ENCODE data around the gene TMEM31.

TMEM31 gene

GRCh38 chrX:103687073-103687695, 23.5 kb upstream of the TMEM31 start:
- peak overlapping the region; percentile 91 for H3K9ac ChIP-seq (ENCODE audit: low read depth, low read length)
- H3K27me3 ChIP-seq (ENCODE audit: control insufficient read depth, insufficient read depth, low read length) = peaks cover 3% of the 10 kb centered on the region
- H3K36me3 ChIP-seq (ENCODE audit: insufficient read depth, low read length) = peaks cover 23% of the 10 kb centered on the region
- peak overlapping the region; percentile 85 for H3K4me2 ChIP-seq (ENCODE audit: low read length)
- H3K4me3 ChIP-seq (ENCODE audit: low read length) = peak overlapping the region; percentile 83
- H3K9me3 ChIP-seq (replicated peaks; ENCODE audit: low read length) = no peaks in the 10 kb centered on the region
- peaks cover 15% of the 10 kb centered on the region for H3K4me1 ChIP-seq (ENCODE audit: control insufficient read depth, insufficient read depth, low read length)

GRCh38 chrX:103687696-103688201, 23.0 kb upstream of the TMEM31 start:
- Histone ChIP-seq H3K9ac (ENCODE audit: low read depth, low read length) (peak overlapping the region; percentile 91), H3K9me3 (replicated peaks; ENCODE audit: low read length) (no peaks in the 10 kb centered on the region), H3K27me3 (ENCODE audit: control insufficient read depth, insufficient read depth, low read length) (peaks cover 3% of the 10 kb centered on the region), H3K36me3 (ENCODE audit: insufficient read depth, low read length) (peaks cover 18% of the 10 kb centered on the region), H3K4me2 (ENCODE audit: low read length) (peak overlapping the region; percentile 85), H3K4me3 (ENCODE audit: low read length) (peak overlapping the region; percentile 83), H3K4me1 (ENCODE audit: control insufficient read depth, insufficient read depth, low read length) (peaks cover 12% of the 10 kb centered on the region)

GRCh38 chrX:103688946-103689345, 21.8 kb upstream of the TMEM31 start:
- peaks cover 3% of the 10 kb centered on the region for H3K27me3 ChIP-seq (ENCODE audit: control insufficient read depth, insufficient read depth, low read length)
- H3K4me2 ChIP-seq (ENCODE audit: low read length) = peak overlapping the region; percentile 85
- peaks cover 13% of the 10 kb centered on the region for H3K36me3 ChIP-seq (ENCODE audit: insufficient read depth, low read length)
- H3K9ac ChIP-seq (ENCODE audit: low read depth, low read length) = peak overlapping the region; percentile 91
- H3K9me3 ChIP-seq (replicated peaks; ENCODE audit: low read length) = no peaks in the 10 kb centered on the region
- peaks cover 8% of the 10 kb centered on the region for H3K4me1 ChIP-seq (ENCODE audit: control insufficient read depth, insufficient read depth, low read length)
- no peak overlapping the region for H3K4me3 ChIP-seq (ENCODE audit: low read length)

GRCh38 chrX:103691059-103691458, 19.6 kb upstream of the TMEM31 start:
- Histone ChIP-seq H3K27me3 (ENCODE audit: control insufficient read depth, insufficient read depth, low read length) (no peaks in the 10 kb centered on the region), H3K36me3 (ENCODE audit: insufficient read depth, low read length) (no peaks in the 10 kb centered on the region), H3K9ac (ENCODE audit: low read depth, low read length) (no peak overlapping the region), H3K4me2 (ENCODE audit: low read length) (no peak overlapping the region), H3K9me3 (replicated peaks; ENCODE audit: low read length) (no peaks in the 10 kb centered on the region), H3K4me1 (ENCODE audit: control insufficient read depth, insufficient read depth, low read length) (peaks cover 7% of the 10 kb centered on the region), H3K4me3 (ENCODE audit: low read length) (no peak overlapping the region)

- peaks cover 5% of the 10 kb centered on the region for H3K27me3 ChIP-seq (ENCODE audit: control insufficient read depth, insufficient read depth, low read length)
- H3K9ac ChIP-seq (ENCODE audit: low read depth, low read length) = no peak overlapping the region
- H3K9me3 ChIP-seq (replicated peaks; ENCODE audit: low read length) = no peaks in the 10 kb centered on the region
- no peaks in the 10 kb centered on the region for H3K4me1 ChIP-seq (ENCODE audit: control insufficient read depth, insufficient read depth, low read length)
- H3K4me2 ChIP-seq (ENCODE audit: low read length) = no peak overlapping the region
- no peak overlapping the region for H3K4me3 ChIP-seq (ENCODE audit: low read length)
- no peaks in the 10 kb centered on the region for H3K36me3 ChIP-seq (ENCODE audit: insufficient read depth, low read length)
These were observed 13.0 kb upstream of the TMEM31 start for GRCh38 chrX:103697687-103698086.

GRCh38 chrX:103699243-103699642, 11.5 kb upstream of the TMEM31 start:
- Histone ChIP-seq H3K9me3 (replicated peaks; ENCODE audit: low read length) (no peaks in the 10 kb centered on the region), H3K9ac (ENCODE audit: low read depth, low read length) (no peak overlapping the region), H3K36me3 (ENCODE audit: insufficient read depth, low read length) (no peaks in the 10 kb centered on the region), H3K4me1 (ENCODE audit: control insufficient read depth, insufficient read depth, low read length) (no peaks in the 10 kb centered on the region), H3K4me3 (ENCODE audit: low read length) (no peak overlapping the region), H3K4me2 (ENCODE audit: low read length) (no peak overlapping the region), H3K27me3 (ENCODE audit: control insufficient read depth, insufficient read depth, low read length) (peaks cover 16% of the 10 kb centered on the region)

- no peaks in the 10 kb centered on the region for H3K9me3 ChIP-seq (replicated peaks; ENCODE audit: low read length)
- peaks cover 27% of the 10 kb centered on the region for H3K27me3 ChIP-seq (ENCODE audit: control insufficient read depth, insufficient read depth, low read length)
- no peaks in the 10 kb centered on the region for H3K36me3 ChIP-seq (ENCODE audit: insufficient read depth, low read length)
- no peaks in the 10 kb centered on the region for H3K4me1 ChIP-seq (ENCODE audit: control insufficient read depth, insufficient read depth, low read length)
- H3K9ac ChIP-seq (ENCODE audit: low read depth, low read length) = no peak overlapping the region
- no peak overlapping the region for H3K4me2 ChIP-seq (ENCODE audit: low read length)
- no peak overlapping the region for H3K4me3 ChIP-seq (ENCODE audit: low read length)
These were observed 5.8 kb upstream of the TMEM31 start for GRCh38 chrX:103704863-103705262.

- Histone ChIP-seq H3K9ac (ENCODE audit: low read depth, low read length) (peak overlapping the region; percentile 42), H3K4me3 (ENCODE audit: low read length) (no peak overlapping the region), H3K4me1 (ENCODE audit: control insufficient read depth, insufficient read depth, low read length) (peaks cover 18% of the 10 kb centered on the region), H3K9me3 (replicated peaks; ENCODE audit: low read length) (no peaks in the 10 kb centered on the region), H3K36me3 (ENCODE audit: insufficient read depth, low read length) (no peaks in the 10 kb centered on the region), H3K4me2 (ENCODE audit: low read length) (peak overlapping the region; percentile 9), H3K27me3 (ENCODE audit: control insufficient read depth, insufficient read depth, low read length) (peaks cover 3% of the 10 kb centered on the region)
These were observed 6.3 kb downstream of the TMEM31 start for GRCh38 chrX:103716962-103717361.

GRCh38 chrX:103718120-103718519, 7.4 kb downstream of the TMEM31 start:
- Histone ChIP-seq H3K4me3 (ENCODE audit: low read length) (no peak overlapping the region), H3K9me3 (replicated peaks; ENCODE audit: low read length) (no peaks in the 10 kb centered on the region), H3K4me2 (ENCODE audit: low read length) (no peak overlapping the region), H3K27me3 (ENCODE audit: control insufficient read depth, insufficient read depth, low read length) (peaks cover 5% of the 10 kb centered on the region), H3K4me1 (ENCODE audit: control insufficient read depth, insufficient read depth, low read length) (peaks cover 21% of the 10 kb centered on the region), H3K36me3 (ENCODE audit: insufficient read depth, low read length) (no peaks in the 10 kb centered on the region), H3K9ac (ENCODE audit: low read depth, low read length) (no peak overlapping the region)

- Histone ChIP-seq H3K9ac (ENCODE audit: low read depth, low read length) (no peak overlapping the region), H3K9me3 (replicated peaks; ENCODE audit: low read length) (no peaks in the 10 kb centered on the region), H3K36me3 (ENCODE audit: insufficient read depth, low read length) (no peaks in the 10 kb centered on the region), H3K4me3 (ENCODE audit: low read length) (no peak overlapping the region), H3K4me1 (ENCODE audit: control insufficient read depth, insufficient read depth, low read length) (peaks cover 10% of the 10 kb centered on the region), H3K4me2 (ENCODE audit: low read length) (no peak overlapping the region), H3K27me3 (ENCODE audit: control insufficient read depth, insufficient read depth, low read length) (peaks cover 15% of the 10 kb centered on the region)
These were observed 11.8 kb downstream of the TMEM31 start for GRCh38 chrX:103722505-103722904.

GRCh38 chrX:103726477-103726876, 15.8 kb downstream of the TMEM31 start:
- Histone ChIP-seq H3K9ac (ENCODE audit: low read depth, low read length) (no peak overlapping the region), H3K27me3 (ENCODE audit: control insufficient read depth, insufficient read depth, low read length) (peaks cover 20% of the 10 kb centered on the region), H3K9me3 (replicated peaks; ENCODE audit: low read length) (no peaks in the 10 kb centered on the region), H3K4me2 (ENCODE audit: low read length) (no peak overlapping the region), H3K4me3 (ENCODE audit: low read length) (no peak overlapping the region), H3K4me1 (ENCODE audit: control insufficient read depth, insufficient read depth, low read length) (peaks cover 21% of the 10 kb centered on the region), H3K36me3 (ENCODE audit: insufficient read depth, low read length) (no peaks in the 10 kb centered on the region)

- peaks cover 16% of the 10 kb centered on the region for H3K27me3 ChIP-seq (ENCODE audit: control insufficient read depth, insufficient read depth, low read length)
- H3K4me1 ChIP-seq (ENCODE audit: control insufficient read depth, insufficient read depth, low read length) = peaks cover 27% of the 10 kb centered on the region
- H3K36me3 ChIP-seq (ENCODE audit: insufficient read depth, low read length) = no peaks in the 10 kb centered on the region
- H3K4me2 ChIP-seq (ENCODE audit: low read length) = no peak overlapping the region
- H3K9me3 ChIP-seq (replicated peaks; ENCODE audit: low read length) = no peaks in the 10 kb centered on the region
- no peak overlapping the region for H3K9ac ChIP-seq (ENCODE audit: low read depth, low read length)
- H3K4me3 ChIP-seq (ENCODE audit: low read length) = no peak overlapping the region
These were observed 16.4 kb downstream of the TMEM31 start for GRCh38 chrX:103727115-103727514.

Measured in skeletal muscle satellite cell (primary cell).